IPS DF 6.9 (cell line): ENCODE measurements around the gene UCMA.

Experiments used
- DNase-seq: peaks from one replicate; pipeline ENCODE4 v3.0.0-alpha.2; 2013; ENCODE audit warnings: low read depth, low spot score
- H3K27ac ChIP-seq: one replicate; pipeline ENCODE4 v1.5.1; 2013; ENCODE audit warnings: low read length, control low read depth
- H3K27me3 ChIP-seq: 2 replicates; pipeline ENCODE4 v1.6.1; 2013; ENCODE audit warnings: mild to moderate bottlenecking, low read length; ENCODE audit not compliant: control insufficient read depth, insufficient read depth
- H3K36me3 ChIP-seq: 2 replicates; pipeline ENCODE4 v1.6.1; 2013; ENCODE audit warnings: low read length; ENCODE audit not compliant: control insufficient read depth, insufficient read depth
- H3K4me1 ChIP-seq: 2 replicates; pipeline ENCODE4 v1.6.1; 2013; ENCODE audit warnings: low read length; ENCODE audit not compliant: control insufficient read depth, insufficient read depth
- H3K4me3 ChIP-seq: 2 replicates; pipeline ENCODE4 v1.5.1; 2013; ENCODE audit warnings: mild to moderate bottlenecking, low read length
- H3K9me3 ChIP-seq: 2 replicates; pipeline ENCODE4 v1.6.1; 2013; ENCODE audit warnings: low read length, inconsistent platforms; ENCODE audit not compliant: control insufficient read depth, insufficient read depth
- WGBS: extraction: QIAGEN DNeasy Blood & Tissue Kit; methylation state at CpG from one replicate; pipeline ENCODE4 v1.1.7; 2013; ENCODE audit warnings: mixed read lengths, missing lambda C conversion rate; ENCODE audit not compliant: insufficient read length, insufficient coverage; 5-methylcytosine and 5-hydroxymethylcytosine counted together

UCMA gene

GRCh38 chr10:13219685-13220670 is 14.2 kb downstream of the UCMA start:
- H3K27ac ChIP-seq = no peak overlapping the region
- no peaks in the 10 kb centered on the region for H3K4me1 ChIP-seq
- H3K27me3 ChIP-seq = no peaks in the 10 kb centered on the region
- no peak overlapping the region for H3K4me3 ChIP-seq
- H3K36me3 ChIP-seq = no peaks in the 10 kb centered on the region
- WGBS = no CpG with 5 or more reads among the region's 12 CpGs
- peak; percentile 25 for DNase-seq
- H3K9me3 ChIP-seq = no peaks in the 10 kb centered on the region

- no peak for DNase-seq
- Histone ChIP-seq H3K36me3 (no peaks in the 10 kb centered on the region), H3K4me3 (no peak overlapping the region), H3K27me3 (no peaks in the 10 kb centered on the region), H3K27ac (no peak overlapping the region), H3K4me1 (no peaks in the 10 kb centered on the region), H3K9me3 (no peaks in the 10 kb centered on the region)
- WGBS = no CpG with 5 or more reads among the region's 4 CpGs
Observed at GRCh38 chr10:13218878-13219277, 15.3 kb downstream of the UCMA start.

GRCh38 chr10:13213163-13213562 is 21.0 kb downstream of the UCMA start:
- DNase-seq = no peak
- Histone ChIP-seq H3K4me3 (no peak overlapping the region), H3K27ac (no peak overlapping the region), H3K9me3 (peaks cover 3% of the 10 kb centered on the region), H3K36me3 (peaks cover 5% of the 10 kb centered on the region; the same call in 1 of the 2 replicates), H3K4me1 (no peaks in the 10 kb centered on the region; the same call in 1 of the 2 replicates), H3K27me3 (no peaks in the 10 kb centered on the region)
- no CpG with 5 or more reads among the region's 7 CpGs for WGBS

GRCh38 chr10:13206546-13207443 is 27.4 kb downstream of the UCMA start:
- Histone ChIP-seq H3K4me3 (no peak overlapping the region), H3K27ac (no peak overlapping the region), H3K9me3 (no peaks in the 10 kb centered on the region), H3K4me1 (no peaks in the 10 kb centered on the region; the same call in 1 of the 2 replicates), H3K36me3 (peaks cover 19% of the 10 kb centered on the region), H3K27me3 (no peaks in the 10 kb centered on the region)
- no CpG with 5 or more reads among the region's 5 CpGs for WGBS
- DNase-seq = no peak

- Histone ChIP-seq H3K36me3 (peaks cover 26% of the 10 kb centered on the region), H3K4me3 (no peak overlapping the region), H3K27ac (no peak overlapping the region), H3K9me3 (no peaks in the 10 kb centered on the region), H3K4me1 (no peaks in the 10 kb centered on the region; the same call in 1 of the 2 replicates), H3K27me3 (no peaks in the 10 kb centered on the region)
- no CpG with 5 or more reads among the region's 9 CpGs for WGBS
- DNase-seq = no peak
Observed at GRCh38 chr10:13206091-13206490, 28.1 kb downstream of the UCMA start.

- no peak overlapping the region for H3K4me3 ChIP-seq
- DNase-seq = no peak
- peaks cover 45% of the 10 kb centered on the region for H3K36me3 ChIP-seq
- no peaks in the 10 kb centered on the region for H3K4me1 ChIP-seq
- WGBS = no CpG with 5 or more reads among the region's 6 CpGs
- no peak overlapping the region for H3K27ac ChIP-seq
- H3K27me3 ChIP-seq = no peaks in the 10 kb centered on the region
- H3K9me3 ChIP-seq = no peaks in the 10 kb centered on the region
Observed at GRCh38 chr10:13201132-13201531, 33.0 kb downstream of the UCMA start.

- Histone ChIP-seq H3K9me3 (no peaks in the 10 kb centered on the region), H3K36me3 (peaks cover 45% of the 10 kb centered on the region), H3K27me3 (no peaks in the 10 kb centered on the region), H3K27ac (no peak overlapping the region), H3K4me1 (no peaks in the 10 kb centered on the region), H3K4me3 (no peak overlapping the region)
- no peak for DNase-seq
- no CpG with 5 or more reads among the region's 6 CpGs for WGBS
Observed at GRCh38 chr10:13195016-13195415, 39.2 kb downstream of the UCMA start.

GRCh38 chr10:13193637-13194036 is 40.5 kb downstream of the UCMA start:
- no peaks in the 10 kb centered on the region for H3K27me3 ChIP-seq
- H3K9me3 ChIP-seq = no peaks in the 10 kb centered on the region
- DNase-seq = no peak
- no peaks in the 10 kb centered on the region for H3K4me1 ChIP-seq
- no peak overlapping the region for H3K4me3 ChIP-seq
- H3K36me3 ChIP-seq = peaks cover 41% of the 10 kb centered on the region
- H3K27ac ChIP-seq = no peak overlapping the region
- WGBS = no CpG with 5 or more reads among the region's 7 CpGs

GRCh38 chr10:13191362-13191761 is 42.8 kb downstream of the UCMA start:
- Histone ChIP-seq H3K4me3 (no peak overlapping the region), H3K27me3 (no peaks in the 10 kb centered on the region), H3K36me3 (peaks cover 37% of the 10 kb centered on the region), H3K27ac (no peak overlapping the region), H3K9me3 (no peaks in the 10 kb centered on the region), H3K4me1 (no peaks in the 10 kb centered on the region)
- DNase-seq = no peak
- no CpG with 5 or more reads among the region's 5 CpGs for WGBS

GRCh38 chr10:13190816-13191215 is 43.4 kb downstream of the UCMA start:
- no peaks in the 10 kb centered on the region for H3K27me3 ChIP-seq
- WGBS = no CpG with 5 or more reads among the region's 3 CpGs
- no peak overlapping the region for H3K27ac ChIP-seq
- no peak for DNase-seq
- no peaks in the 10 kb centered on the region for H3K4me1 ChIP-seq
- no peaks in the 10 kb centered on the region for H3K9me3 ChIP-seq
- no peak overlapping the region for H3K4me3 ChIP-seq
- H3K36me3 ChIP-seq = peaks cover 37% of the 10 kb centered on the region
